ENCODE results near the gene AOC2.
"Not testable (repeated sequence)": the region's sequence is repeated elsewhere in the genome, so short reads cannot be mapped to it uniquely, and the experiment has no call there.

- not testable (repeated sequence) for TF ChIP-seq CTCF (IDR thresholded peaks at IDR 0.05; ENCODE audit: poor library complexity); EZH2 (IDR thresholded peaks at IDR 0.05; ENCODE audit: borderline replicate concordance); EZH2phosphoT487 (IDR thresholded peaks at IDR 0.05; ENCODE audit: low read depth, severe bottlenecking, unreplicated experiment)
Measured at GRCh38 chr17:42867694-42868261, 23.4 kb downstream of the AOC2 start.

Data from hepatocyte (in vitro differentiated cells).